Measurements from ENCODE around the gene XYLT1. TPM values are rescaled to one million over a fixed set of nuclear protein-coding genes. Genes with fewer than 3 reads are reported as not detected.

Gene XYLT1
- total and polyA plus RNA-seq, 2 of the 13 experiments (the other 11 are each of a cell fraction or from before 2014, with no cell fraction given): not detected

DNA sequence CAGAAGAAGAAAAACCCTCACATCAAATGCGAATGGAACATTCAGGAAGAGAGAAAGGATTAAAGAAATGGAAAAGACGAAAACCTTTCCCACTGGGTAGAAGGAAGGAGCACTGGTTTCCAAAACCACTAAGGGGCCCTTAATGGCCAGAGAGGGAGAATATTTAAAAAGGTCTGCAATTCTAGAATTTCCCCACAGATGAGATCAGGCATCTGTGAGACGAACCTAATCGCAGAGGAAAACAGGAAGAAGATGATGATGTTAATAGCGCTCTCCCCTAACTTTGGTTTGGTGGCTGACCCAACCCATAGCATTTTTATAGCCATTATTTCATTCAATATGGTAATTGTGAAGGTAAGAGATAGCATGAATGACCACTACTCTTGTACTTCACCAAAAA, 32.8 kb downstream of the XYLT1 start (continued):
- TF ChIP-seq, protein P1, sequence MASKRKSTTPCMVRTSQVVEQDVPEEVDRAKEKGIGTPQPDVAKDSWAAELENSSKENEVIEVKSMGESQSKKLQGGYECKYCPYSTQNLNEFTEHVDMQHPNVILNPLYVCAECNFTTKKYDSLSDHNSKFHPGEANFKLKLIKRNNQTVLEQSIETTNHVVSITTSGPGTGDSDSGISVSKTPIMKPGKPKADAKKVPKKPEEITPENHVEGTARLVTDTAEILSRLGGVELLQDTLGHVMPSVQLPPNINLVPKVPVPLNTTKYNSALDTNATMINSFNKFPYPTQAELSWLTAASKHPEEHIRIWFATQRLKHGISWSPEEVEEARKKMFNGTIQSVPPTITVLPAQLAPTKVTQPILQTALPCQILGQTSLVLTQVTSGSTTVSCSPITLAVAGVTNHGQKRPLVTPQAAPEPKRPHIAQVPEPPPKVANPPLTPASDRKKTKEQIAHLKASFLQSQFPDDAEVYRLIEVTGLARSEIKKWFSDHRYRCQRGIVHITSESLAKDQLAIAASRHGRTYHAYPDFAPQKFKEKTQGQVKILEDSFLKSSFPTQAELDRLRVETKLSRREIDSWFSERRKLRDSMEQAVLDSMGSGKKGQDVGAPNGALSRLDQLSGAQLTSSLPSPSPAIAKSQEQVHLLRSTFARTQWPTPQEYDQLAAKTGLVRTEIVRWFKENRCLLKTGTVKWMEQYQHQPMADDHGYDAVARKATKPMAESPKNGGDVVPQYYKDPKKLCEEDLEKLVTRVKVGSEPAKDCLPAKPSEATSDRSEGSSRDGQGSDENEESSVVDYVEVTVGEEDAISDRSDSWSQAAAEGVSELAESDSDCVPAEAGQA (IDR thresholded peaks at IDR 0.05; ENCODE audit: low read depth): no peak
- TF ChIP-seq, protein P1 (CRISPR knock-in tag; IDR thresholded peaks at IDR 0.05; ENCODE audit: borderline replicate concordance): no peak
- TF ChIP-seq NR0B2 (CRISPR knock-in tag; IDR thresholded peaks at IDR 0.05) (no peak), NCOA1 (CRISPR knock-in tag; IDR thresholded peaks at IDR 0.05) (no peak)

DNA sequence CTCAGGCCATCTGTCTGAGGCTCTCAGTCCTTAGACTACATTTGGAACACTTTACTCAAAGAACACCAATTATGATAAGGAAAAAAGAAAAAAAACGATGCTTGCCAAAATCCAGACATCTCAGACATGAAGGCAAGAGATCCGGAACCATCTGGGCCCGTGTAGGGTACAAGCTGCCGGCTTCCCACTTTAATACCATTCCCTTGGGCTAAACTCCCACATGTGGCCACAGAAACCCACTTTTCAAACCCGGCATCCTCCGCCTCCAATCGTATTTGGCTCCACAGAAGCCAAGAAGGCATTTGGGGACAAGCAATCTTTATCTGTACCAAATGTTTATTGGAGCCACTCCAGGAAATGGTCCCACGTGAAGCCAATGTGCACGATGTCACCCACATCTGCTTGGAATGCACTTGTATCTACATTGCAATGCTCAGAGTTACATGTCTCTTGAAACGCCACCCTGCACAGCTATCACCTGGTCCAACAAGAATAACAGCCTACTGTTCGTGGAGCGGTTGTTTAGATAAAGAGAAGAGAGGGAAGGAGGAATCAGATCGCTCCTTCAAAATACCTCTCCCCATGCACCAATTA, 33.5 kb downstream of the XYLT1 start:
- no peaks in the 10 kb centered on the region for H3K9me3 ChIP-seq (ENCODE audit: low read length)
- H3K36me3 ChIP-seq (replicated peaks in 1 of 2; ENCODE audit: control insufficient read depth in 1 of 2, insufficient read depth in 2 of 2, low read length in 2 of 2): no peaks in the 10 kb centered on the region
- DNase-seq (ENCODE audit: low spot score): no peak
- peak; percentile 36 for FAIRE-seq
- no peak overlapping the region for H3K4me3 ChIP-seq (replicated peaks in 1 of 3; ENCODE audit: insufficient read depth in 1 of 3, low read depth in 2 of 3, low read length in 3 of 3)
- no peaks in the 10 kb centered on the region for H3K79me2 ChIP-seq (ENCODE audit: insufficient read depth, low read length)
- H2AFZ ChIP-seq (ENCODE audit: low read length): no peak overlapping the region
- no peak for ATAC-seq
- H3K4me2 ChIP-seq (ENCODE audit: low read depth, low read length): no peak overlapping the region
- TF ChIP-seq PCBP1 (IDR thresholded peaks at IDR 0.05; ENCODE audit: borderline replicate concordance, low read depth, low read length) (no peak), ESRRA (CRISPR knock-in tag; IDR thresholded peaks at IDR 0.05; ENCODE audit: low read depth) (no peak), GLMP (CRISPR knock-in tag; IDR thresholded peaks at IDR 0.05; ENCODE audit: borderline replicate concordance) (no peak), SRSF4 (IDR thresholded peaks at IDR 0.05; ENCODE audit: low read depth, low read length, poor library complexity, severe bottlenecking) (no peak), ZNF652 (CRISPR knock-in tag; IDR thresholded peaks at IDR 0.05; ENCODE audit: borderline replicate concordance, low read depth) (no peak), PLRG1 (conservative IDR thresholded peaks at IDR 0.05) (no peak), ZNF317 (CRISPR knock-in tag; IDR thresholded peaks at IDR 0.05) (no peak), ZSCAN20 (CRISPR knock-in tag; IDR thresholded peaks at IDR 0.05; ENCODE audit: borderline replicate concordance) (no peak), NR3C1 (CRISPR knock-in tag; IDR thresholded peaks at IDR 0.05) (no peak)
- no peak overlapping the region for H3K9ac ChIP-seq (ENCODE audit: insufficient read depth, low read depth, low read length)
- H4K20me1 ChIP-seq (ENCODE audit: insufficient read depth, low read length): no peaks in the 10 kb centered on the region
- H3K27ac ChIP-seq (ENCODE audit: extremely low read length, insufficient read depth, low read length): no peak overlapping the region
- no peaks in the 10 kb centered on the region for H3K4me1 ChIP-seq (ENCODE audit: insufficient read depth, low read length)
- 22% methylated on average over 13 of the region's 13 CpGs for WGBS (ENCODE audit: low lambda C conversion rate)
- CTCF ChIA-PET (ENCODE audit: low intra/inter-chr PET ratio, low total read pairs): no interaction called here
- intact Hi-C loops (cut with micrococcal nuclease; ENCODE audit: unreplicated experiment) (no loop called here), in situ Hi-C loops (cut with HindIII; ENCODE audit: extremely low pct_ligation_motif_present, low pct_unique_long_range_greater_than_20kb) (no loop called here)
- POLR2A ChIA-PET: no interaction called here
- no TSS peak for BruUV-seq (replicated peaks)
- H3K27me3 ChIP-seq (ENCODE audit: control insufficient read depth in 1 of 2, insufficient read depth in 2 of 2, low read length in 2 of 2): peaks cover 0 to 25% of the 10 kb centered on the region in 2 experiments; a peak in 2 of 5 replicates

All from HepG2 (cell line).